Epithelial cell of esophagus (primary cell): ENCODE measurements around the gene RAPGEF1.

Experiments
- DNase-seq: peaks from one replicate; pipeline ENCODE4 v3.0.0; 2010; ENCODE audit warnings: low read depth
- H3K4me3 ChIP-seq: 2 replicates; pipeline ENCODE4 v1.5.1; 2011; ENCODE audit warnings: mild to moderate bottlenecking, low read length, control low read depth
- CTCF ChIP-seq: IDR thresholded peaks from 2 replicates; pipeline ENCODE4 v1.5.1; 2011; ENCODE audit warnings: low read depth, mild to moderate bottlenecking, low read length, control low read depth, inconsistent platforms; ENCODE audit not compliant: insufficient read depth; ENCODE audit errors: missing control alignments

Gene RAPGEF1

GRCh38 chr9:131670247-131671132, 69.4 kb downstream of the RAPGEF1 start:
- TF ChIP-seq CTCF = no peak
- no peak overlapping the region for H3K4me3 ChIP-seq

GRCh38 chr9:131669269-131670157, 70.4 kb downstream of the RAPGEF1 start:
- DNase-seq = no peak
- no peak overlapping the region for H3K4me3 ChIP-seq
- TF ChIP-seq CTCF = no peak

More at GRCh38 chr9:131670247-131671132, 69.4 kb downstream of the RAPGEF1 start:
- no peak for DNase-seq

- DNase-seq = no peak
- no peak overlapping the region for H3K4me3 ChIP-seq
- no peak for TF ChIP-seq CTCF
These were observed 71.2 kb downstream of the RAPGEF1 start for GRCh38 chr9:131668439-131669268.

GRCh38 chr9:131668057-131668438, 71.8 kb downstream of the RAPGEF1 start:
- TF ChIP-seq CTCF = no peak
- DNase-seq = no peak
- H3K4me3 ChIP-seq = no peak overlapping the region

GRCh38 chr9:131667576-131667975, 72.3 kb downstream of the RAPGEF1 start:
- TF ChIP-seq CTCF = no peak
- no peak overlapping the region for H3K4me3 ChIP-seq
- no peak for DNase-seq

GRCh38 chr9:131666774-131667173, 73.1 kb downstream of the RAPGEF1 start:
- no peak overlapping the region for H3K4me3 ChIP-seq
- TF ChIP-seq CTCF = no peak
- DNase-seq = no peak
